PC-3 (cell line): ENCODE data around the gene KANK4. TPM values are rescaled to one million over a fixed set of nuclear protein-coding genes. Genes with fewer than 3 reads are reported as not detected.

Experiments used
- ATAC-seq: fragments of 200-7000 bp; cut with Tn5 transposase; 2 replicates; pipeline ENCODE4 v1.9.1; 2020; ENCODE audit warnings: mild to moderate bottlenecking, moderate library complexity
- BruUV-seq: library from RNA; stranded (reverse); fragments of 400-500 nt; replicated peaks from 2 replicates; lab custom pipeline; 2021; lab: Mats Ljungman, UMichigan
- CTCF ChIA-PET: fragments of 300-600 bp; sonication (Branson Sonifier 250); formaldehyde crosslinking; loops from one replicate; lab custom pipeline; 2022; ENCODE audit warnings: antibody characterized with exemption; lab: Charles Lee
- POLR2A ChIA-PET: fragments of 300-600 bp; sonication (Branson Sonifier 250); formaldehyde crosslinking; loops from one replicate; lab custom pipeline; 2022; ENCODE audit warnings: antibody characterized with exemption; ENCODE audit not compliant: unreplicated experiment; lab: Charles Lee
- DNase-seq: peaks from one replicate; pipeline ENCODE4 v3.0.0-alpha.2; 2015
- H2AFZ ChIP-seq: fragments of 300-600 bp; sonication (generic); 2 replicates; pipeline ENCODE4 v1.6.0; 2016; ENCODE audit warnings: antibody characterized with exemption, low read length
- H3F3A ChIP-seq: fragments of 300-600 bp; sonication (generic); one replicate; pipeline ENCODE4 v1.6.0; 2017; ENCODE audit warnings: antibody characterized with exemption, low read length, control low read depth, mild to moderate bottlenecking; ENCODE audit not compliant: unreplicated experiment
- H3K27ac ChIP-seq: fragments of 300-600 bp; sonication (generic); 2 replicates; pipeline ENCODE4 v1.5.1; 2016; ENCODE audit warnings: mild to moderate bottlenecking, low read length
- H3K27me3 ChIP-seq: fragments of 300-600 bp; sonication (generic); 2 replicates; pipeline ENCODE4 v1.6.1; 2016; ENCODE audit warnings: low read length, mixed read lengths
- H3K36me3 ChIP-seq: fragments of 300-600 bp; sonication (generic); 2 replicates; pipeline ENCODE4 v1.6.1; 2016; ENCODE audit warnings: low read depth, mixed run types, low read length, mixed read lengths
- H3K4me1 ChIP-seq: fragments of 300-600 bp; sonication (generic); 2 replicates; pipeline ENCODE4 v1.5.1; 2016; ENCODE audit warnings: low read length; ENCODE audit not compliant: insufficient read depth
- H3K4me2 ChIP-seq: fragments of 300-600 bp; sonication (generic); 2 replicates; pipeline ENCODE4 v1.6.0; 2016; ENCODE audit warnings: low read length
- H3K4me3 ChIP-seq: fragments of 300-600 bp; sonication (generic); 2 replicates; pipeline ENCODE4 v1.5.1; 2016; ENCODE audit warnings: mild to moderate bottlenecking, low read length, mixed read lengths
- H3K79me2 ChIP-seq: fragments of 300-600 bp; sonication (generic); 2 replicates; pipeline ENCODE4 v1.6.1; 2017; ENCODE audit warnings: low read length, mixed read lengths
- H3K9ac ChIP-seq: fragments of 300-600 bp; sonication (generic); 2 replicates; pipeline ENCODE4 v1.6.0; 2016; ENCODE audit warnings: mild to moderate bottlenecking, low read length
- H3K9me2 ChIP-seq: fragments of 300-600 bp; sonication (generic); replicated peaks from 2 replicates; pipeline ENCODE4 v1.6.1; 2016; ENCODE audit warnings: mixed run types, low read length, mixed read lengths
- H3K9me3 ChIP-seq: fragments of 300-600 bp; sonication (generic); 2 replicates; pipeline ENCODE4 v1.6.1; 2016; ENCODE audit warnings: low read length, mixed read lengths
- H4K20me1 ChIP-seq: fragments of 300-600 bp; sonication (generic); 2 replicates; pipeline ENCODE4 v1.6.1; 2016; ENCODE audit warnings: low read length, mixed read lengths
- CTCF ChIP-seq: fragments of 300-600 bp; sonication (generic); conservative IDR thresholded peaks from 2 replicates; pipeline ENCODE4 v1.5.1; 2017; ENCODE audit warnings: antibody characterized with exemption, low read depth, mild to moderate bottlenecking, low read length
- EZH2 ChIP-seq: fragments of 300-600 bp; sonication (generic); IDR thresholded peaks from one replicate; pipeline ENCODE4 v1.6.1; 2017; ENCODE audit warnings: antibody characterized with exemption, mild to moderate bottlenecking, low read length; ENCODE audit not compliant: unreplicated experiment
- EZH2phosphoT487 ChIP-seq: fragments of 300-600 bp; sonication (generic); IDR thresholded peaks from 2 replicates; pipeline ENCODE4 v1.6.1; 2018; ENCODE audit warnings: mild to moderate bottlenecking, antibody characterized with exemption, low read length, borderline replicate concordance
- intact Hi-C: fragments of 100-400 bp; cut with micrococcal nuclease; formaldehyde crosslinking; loops from 2 replicates; pipeline ENCODE4 v1.9.0; 2023
- total RNA-seq: library from RNA; depleted of rRNA; stranded (reverse); fragments of >200 nt; gene quantifications from 2 replicates; pipeline ENCODE4 v1.2.3, GENCODE V29; 2014

Gene KANK4
- total RNA-seq, 1 experiment from 2014 or later = not detected

DNA sequence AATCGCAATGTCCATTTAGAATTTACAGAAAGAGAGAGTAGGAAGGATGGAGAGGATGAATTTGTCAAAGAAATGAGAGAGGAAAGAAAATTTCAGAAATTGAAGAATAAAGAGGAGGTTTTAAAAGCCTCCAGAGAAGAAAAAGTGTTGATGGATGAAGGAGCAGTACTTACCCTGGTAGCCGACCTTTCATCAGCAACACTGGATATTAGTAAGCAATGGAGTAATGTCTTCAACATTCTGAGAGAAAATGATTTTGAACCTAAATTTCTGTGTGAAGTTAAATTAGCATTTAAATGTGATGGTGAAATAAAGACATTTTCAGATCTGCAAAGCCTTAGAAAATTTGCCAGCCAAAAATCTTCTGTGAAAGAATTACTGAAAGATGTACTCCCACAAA lies 112.0 kb downstream of the KANK4 start:
- TF ChIP-seq EZH2 = no peak
- TF ChIP-seq CTCF = no peak
- no peak for TF ChIP-seq EZH2phosphoT487
- POLR2A ChIA-PET = no interaction called here
- intact Hi-C loops = no loop called here
- no peaks in the 10 kb centered on the region for H3F3A ChIP-seq
- H3K9ac ChIP-seq = no peak overlapping the region
- no peak overlapping the region for H3K27ac ChIP-seq
- CTCF ChIA-PET = no interaction called here
- no peaks in the 10 kb centered on the region for H3K27me3 ChIP-seq
- no peaks in the 10 kb centered on the region for H3K9me2 ChIP-seq
- H3K36me3 ChIP-seq = no peaks in the 10 kb centered on the region
- no peak for DNase-seq
- peaks cover 9% of the 10 kb centered on the region; the same call in 1 of the 2 replicates for H3K9me3 ChIP-seq
- H3K79me2 ChIP-seq = no peaks in the 10 kb centered on the region
- no peak overlapping the region for H2AFZ ChIP-seq
- H4K20me1 ChIP-seq = no peaks in the 10 kb centered on the region
- H3K4me2 ChIP-seq = no peak overlapping the region
- no peak for ATAC-seq
- H3K4me3 ChIP-seq = no peak overlapping the region
- BruUV-seq = no TSS peak
- peaks cover 10% of the 10 kb centered on the region for H3K4me1 ChIP-seq

- CTCF ChIA-PET = no interaction called here
- ATAC-seq (no peak), DNase-seq (no peak)
- no peaks in the 10 kb centered on the region for H3K27me3 ChIP-seq
- no peaks in the 10 kb centered on the region for H3K4me1 ChIP-seq
- H3K4me3 ChIP-seq = no peak overlapping the region
- TF ChIP-seq EZH2phosphoT487 (no peak), EZH2 (no peak)
- intact Hi-C loops = no loop called here
- no peak overlapping the region for H2AFZ ChIP-seq
- no peaks in the 10 kb centered on the region for H3F3A ChIP-seq
- no peak overlapping the region for H3K27ac ChIP-seq
- POLR2A ChIA-PET = no interaction called here
- no peaks in the 10 kb centered on the region for H3K9me3 ChIP-seq
- H3K4me2 ChIP-seq = no peak overlapping the region
- H3K9me2 ChIP-seq = no peaks in the 10 kb centered on the region
- no TSS peak for BruUV-seq
- no peaks in the 10 kb centered on the region for H4K20me1 ChIP-seq
- H3K9ac ChIP-seq = no peak overlapping the region
- no peaks in the 10 kb centered on the region for H3K79me2 ChIP-seq
- no peaks in the 10 kb centered on the region for H3K36me3 ChIP-seq
Measured at GRCh38 chr1:62198781-62199125, 120.5 kb downstream of the KANK4 start.

GRCh38 chr1:62198069-62198780 lies 121.0 kb downstream of the KANK4 start:
- H3F3A ChIP-seq = no peaks in the 10 kb centered on the region
- no peak overlapping the region for H3K9ac ChIP-seq
- TF ChIP-seq EZH2 (no peak), EZH2phosphoT487 (no peak), CTCF (no peak)
- H3K79me2 ChIP-seq = no peaks in the 10 kb centered on the region
- no peaks in the 10 kb centered on the region for H3K27me3 ChIP-seq
- DNase-seq (no peak), ATAC-seq (no peak)
- H3K36me3 ChIP-seq = no peaks in the 10 kb centered on the region
- H3K27ac ChIP-seq = no peak overlapping the region
- no peaks in the 10 kb centered on the region for H3K4me1 ChIP-seq
- BruUV-seq = no TSS peak
- no peak overlapping the region for H2AFZ ChIP-seq
- CTCF ChIA-PET = no interaction called here
- H3K4me3 ChIP-seq = no peak overlapping the region
- intact Hi-C loops = no loop called here
- no peaks in the 10 kb centered on the region for H3K9me3 ChIP-seq
- no peaks in the 10 kb centered on the region for H4K20me1 ChIP-seq
- H3K9me2 ChIP-seq = no peaks in the 10 kb centered on the region
- POLR2A ChIA-PET = no interaction called here
- H3K4me2 ChIP-seq = no peak overlapping the region
